B cell (primary cell): ENCODE results near the gene PTGFRN.

Experiments
- EZH2 ChIP-seq: IDR thresholded peaks from 2 replicates; pipeline ENCODE4 v1.6.1; 2012; ENCODE audit warnings: borderline replicate concordance, low read depth, mild to moderate bottlenecking, moderate library complexity, low read length; ENCODE audit not compliant: insufficient read depth, poor library complexity, severe bottlenecking
- TF ChIP-seq, protein P1 (sequence below): fragments of 200-600 bp; IDR thresholded peaks from one replicate; pipeline ENCODE4 v1.8.0; 2022; ENCODE audit warnings: antibody characterized with exemption, mild to moderate bottlenecking

DNA sequence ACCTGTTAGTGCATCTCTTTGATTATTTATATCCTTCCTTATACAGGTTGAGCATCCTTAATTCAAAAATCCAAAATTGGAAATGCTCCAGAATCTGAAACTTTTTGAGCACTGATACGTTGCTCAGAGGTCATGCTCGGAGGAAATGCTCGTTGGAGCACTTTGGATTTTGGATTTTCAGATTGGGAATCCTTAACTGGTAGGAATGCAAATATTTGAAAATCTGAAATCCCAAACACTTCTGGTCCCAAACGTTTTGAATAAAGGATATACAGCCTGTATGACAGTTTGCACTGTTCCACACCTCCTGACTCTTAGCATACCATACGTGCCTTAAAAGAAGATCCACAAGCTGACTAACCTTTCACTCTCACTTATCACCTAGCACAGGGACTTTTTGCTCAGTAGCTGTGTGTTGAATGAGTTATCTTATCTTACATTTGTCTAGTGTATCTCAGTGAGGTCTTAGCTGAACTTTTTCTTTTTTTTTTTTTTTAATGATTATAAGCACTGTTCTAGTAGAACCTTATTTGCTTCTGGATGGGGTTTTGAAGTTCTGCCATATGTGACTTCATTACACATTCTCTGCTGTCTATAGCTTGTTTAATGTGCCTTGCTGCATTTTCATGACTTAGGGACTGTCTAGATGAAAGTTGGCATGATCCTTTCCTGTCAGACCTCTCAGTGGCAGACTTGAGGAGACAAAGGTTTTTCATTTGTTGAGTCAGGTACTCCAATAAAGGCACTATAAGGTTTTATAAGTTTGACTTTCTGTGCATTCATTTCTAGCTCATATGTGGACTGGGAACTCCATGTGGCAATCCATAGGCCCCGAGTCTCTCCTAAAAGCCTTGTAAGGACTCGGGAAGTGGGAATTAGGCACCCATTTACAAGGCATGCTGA lies 21.6 kb downstream of the PTGFRN start:
- TF ChIP-seq EZH2: no peak
- TF ChIP-seq, protein P1, sequence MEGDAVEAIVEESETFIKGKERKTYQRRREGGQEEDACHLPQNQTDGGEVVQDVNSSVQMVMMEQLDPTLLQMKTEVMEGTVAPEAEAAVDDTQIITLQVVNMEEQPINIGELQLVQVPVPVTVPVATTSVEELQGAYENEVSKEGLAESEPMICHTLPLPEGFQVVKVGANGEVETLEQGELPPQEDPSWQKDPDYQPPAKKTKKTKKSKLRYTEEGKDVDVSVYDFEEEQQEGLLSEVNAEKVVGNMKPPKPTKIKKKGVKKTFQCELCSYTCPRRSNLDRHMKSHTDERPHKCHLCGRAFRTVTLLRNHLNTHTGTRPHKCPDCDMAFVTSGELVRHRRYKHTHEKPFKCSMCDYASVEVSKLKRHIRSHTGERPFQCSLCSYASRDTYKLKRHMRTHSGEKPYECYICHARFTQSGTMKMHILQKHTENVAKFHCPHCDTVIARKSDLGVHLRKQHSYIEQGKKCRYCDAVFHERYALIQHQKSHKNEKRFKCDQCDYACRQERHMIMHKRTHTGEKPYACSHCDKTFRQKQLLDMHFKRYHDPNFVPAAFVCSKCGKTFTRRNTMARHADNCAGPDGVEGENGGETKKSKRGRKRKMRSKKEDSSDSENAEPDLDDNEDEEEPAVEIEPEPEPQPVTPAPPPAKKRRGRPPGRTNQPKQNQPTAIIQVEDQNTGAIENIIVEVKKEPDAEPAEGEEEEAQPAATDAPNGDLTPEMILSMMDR: no peak
